ENCODE data around the gene HK2.
A peak's percentile ranks its signal among the peaks of the same experiment; 100 is the strongest.
"Not testable (repeated sequence)": the region's sequence is repeated elsewhere in the genome, so short reads cannot be mapped to it uniquely, and the experiment has no call there.

The HK2 gene

GRCh38 chr2:74846481-74846880 lies 12.6 kb downstream of the HK2 start:
- peaks cover 79% of the 10 kb centered on the region for H3K4me1 ChIP-seq (ENCODE audit: control insufficient read depth, insufficient read depth, low read length, poor library complexity, severe bottlenecking)
- H3K4me3 ChIP-seq (ENCODE audit: insufficient read depth, low read depth, low read length, poor library complexity, severe bottlenecking), result no peak overlapping the region
- no peak for DNase-seq
- no peaks in the 10 kb centered on the region for H3K27me3 ChIP-seq (replicated peaks; ENCODE audit: control insufficient read depth, insufficient read depth, low read length, poor library complexity, severe bottlenecking)
- H3K9me3 ChIP-seq (ENCODE audit: control insufficient read depth, low read length), result no peaks in the 10 kb centered on the region
- no peak overlapping the region for H3K27ac ChIP-seq (ENCODE audit: insufficient read depth, low read length, poor library complexity, severe bottlenecking)
- H3K36me3 ChIP-seq (ENCODE audit: control insufficient read depth, insufficient read depth, low read length), result no peaks in the 10 kb centered on the region

- H3K4me3 ChIP-seq (ENCODE audit: insufficient read depth, low read depth, low read length, poor library complexity, severe bottlenecking), result no peak overlapping the region
- DNase-seq, result no peak
- H3K4me1 ChIP-seq (ENCODE audit: control insufficient read depth, insufficient read depth, low read length, poor library complexity, severe bottlenecking), result peaks cover 72% of the 10 kb centered on the region
- H3K36me3 ChIP-seq (ENCODE audit: control insufficient read depth, insufficient read depth, low read length), result no peaks in the 10 kb centered on the region
- no peak overlapping the region for H3K27ac ChIP-seq (ENCODE audit: insufficient read depth, low read length, poor library complexity, severe bottlenecking)
- no peaks in the 10 kb centered on the region for H3K9me3 ChIP-seq (ENCODE audit: control insufficient read depth, low read length)
- no peaks in the 10 kb centered on the region for H3K27me3 ChIP-seq (replicated peaks; ENCODE audit: control insufficient read depth, insufficient read depth, low read length, poor library complexity, severe bottlenecking)
These were observed 13.3 kb downstream of the HK2 start for GRCh38 chr2:74847070-74847858.

GRCh38 chr2:74849228-74849892 lies 15.4 kb downstream of the HK2 start:
- Histone ChIP-seq H3K9me3 (ENCODE audit: control insufficient read depth, low read length) (no peaks in the 10 kb centered on the region), H3K27me3 (replicated peaks; ENCODE audit: control insufficient read depth, insufficient read depth, low read length, poor library complexity, severe bottlenecking) (no peaks in the 10 kb centered on the region), H3K4me1 (ENCODE audit: control insufficient read depth, insufficient read depth, low read length, poor library complexity, severe bottlenecking) (peaks cover 56% of the 10 kb centered on the region), H3K4me3 (ENCODE audit: insufficient read depth, low read depth, low read length, poor library complexity, severe bottlenecking) (peak overlapping the region; percentile 29), H3K36me3 (ENCODE audit: control insufficient read depth, insufficient read depth, low read length) (no peaks in the 10 kb centered on the region), H3K27ac (ENCODE audit: insufficient read depth, low read length, poor library complexity, severe bottlenecking) (peak overlapping the region; percentile 76)
- peak in 2 of 3 donors; percentile 25 to 33 for DNase-seq

GRCh38 chr2:74850496-74851190 lies 16.7 kb downstream of the HK2 start:
- Histone ChIP-seq H3K27me3 (replicated peaks; ENCODE audit: control insufficient read depth, insufficient read depth, low read length, poor library complexity, severe bottlenecking) (no peaks in the 10 kb centered on the region), H3K27ac (ENCODE audit: insufficient read depth, low read length, poor library complexity, severe bottlenecking) (peak overlapping the region; percentile 76), H3K9me3 (ENCODE audit: control insufficient read depth, low read length) (no peaks in the 10 kb centered on the region), H3K4me3 (ENCODE audit: insufficient read depth, low read depth, low read length, poor library complexity, severe bottlenecking) (no peak overlapping the region), H3K4me1 (ENCODE audit: control insufficient read depth, insufficient read depth, low read length, poor library complexity, severe bottlenecking) (peaks cover 43% of the 10 kb centered on the region), H3K36me3 (ENCODE audit: control insufficient read depth, insufficient read depth, low read length) (no peaks in the 10 kb centered on the region)
- no peak for DNase-seq

- Histone ChIP-seq H3K4me3 (ENCODE audit: insufficient read depth, low read depth, low read length, poor library complexity, severe bottlenecking) (no peak overlapping the region), H3K27me3 (replicated peaks; ENCODE audit: control insufficient read depth, insufficient read depth, low read length, poor library complexity, severe bottlenecking) (no peaks in the 10 kb centered on the region), H3K9me3 (ENCODE audit: control insufficient read depth, low read length) (no peaks in the 10 kb centered on the region), H3K4me1 (ENCODE audit: control insufficient read depth, insufficient read depth, low read length, poor library complexity, severe bottlenecking) (peaks cover 38% of the 10 kb centered on the region), H3K36me3 (ENCODE audit: control insufficient read depth, insufficient read depth, low read length) (no peaks in the 10 kb centered on the region), H3K27ac (ENCODE audit: insufficient read depth, low read length, poor library complexity, severe bottlenecking) (no peak overlapping the region)
- no peak for DNase-seq
These were observed 17.3 kb downstream of the HK2 start for GRCh38 chr2:74851191-74851566.

- not testable (repeated sequence) for H3K27ac ChIP-seq (ENCODE audit: insufficient read depth, low read length, poor library complexity, severe bottlenecking); H3K27me3 ChIP-seq (replicated peaks; ENCODE audit: control insufficient read depth, insufficient read depth, low read length, poor library complexity, severe bottlenecking); H3K4me3 ChIP-seq (ENCODE audit: insufficient read depth, low read depth, low read length, poor library complexity, severe bottlenecking); H3K9me3 ChIP-seq (ENCODE audit: control insufficient read depth, low read length); H3K36me3 ChIP-seq (ENCODE audit: control insufficient read depth, insufficient read depth, low read length); DNase-seq
- peaks cover 27% of the 10 kb centered on the region for H3K4me1 ChIP-seq (ENCODE audit: control insufficient read depth, insufficient read depth, low read length, poor library complexity, severe bottlenecking)
These were observed 19.4 kb downstream of the HK2 start for GRCh38 chr2:74853360-74853759.

- H3K27ac ChIP-seq (ENCODE audit: insufficient read depth, low read length, poor library complexity, severe bottlenecking), result no peak overlapping the region
- H3K4me3 ChIP-seq (ENCODE audit: insufficient read depth, low read depth, low read length, poor library complexity, severe bottlenecking), result no peak overlapping the region
- no peaks in the 10 kb centered on the region for H3K9me3 ChIP-seq (ENCODE audit: control insufficient read depth, low read length)
- no peak for DNase-seq
- H3K36me3 ChIP-seq (ENCODE audit: control insufficient read depth, insufficient read depth, low read length), result no peaks in the 10 kb centered on the region
- H3K27me3 ChIP-seq (replicated peaks; ENCODE audit: control insufficient read depth, insufficient read depth, low read length, poor library complexity, severe bottlenecking), result no peaks in the 10 kb centered on the region
- H3K4me1 ChIP-seq (ENCODE audit: control insufficient read depth, insufficient read depth, low read length, poor library complexity, severe bottlenecking), result peaks cover 17% of the 10 kb centered on the region
These were observed 20.5 kb downstream of the HK2 start for GRCh38 chr2:74854401-74854800.

- not testable (repeated sequence) for H3K36me3 ChIP-seq (ENCODE audit: control insufficient read depth, insufficient read depth, low read length); H3K27ac ChIP-seq (ENCODE audit: insufficient read depth, low read length, poor library complexity, severe bottlenecking); H3K27me3 ChIP-seq (replicated peaks; ENCODE audit: control insufficient read depth, insufficient read depth, low read length, poor library complexity, severe bottlenecking); DNase-seq; H3K9me3 ChIP-seq (ENCODE audit: control insufficient read depth, low read length); H3K4me1 ChIP-seq (ENCODE audit: control insufficient read depth, insufficient read depth, low read length, poor library complexity, severe bottlenecking); H3K4me3 ChIP-seq (ENCODE audit: insufficient read depth, low read depth, low read length, poor library complexity, severe bottlenecking)
These were observed 21.3 kb downstream of the HK2 start for GRCh38 chr2:74855114-74855707.

GRCh38 chr2:74856004-74856578 lies 22.2 kb downstream of the HK2 start:
- Histone ChIP-seq H3K9me3 (ENCODE audit: control insufficient read depth, low read length) (no peaks in the 10 kb centered on the region), H3K4me3 (ENCODE audit: insufficient read depth, low read depth, low read length, poor library complexity, severe bottlenecking) (no peak overlapping the region), H3K27ac (ENCODE audit: insufficient read depth, low read length, poor library complexity, severe bottlenecking) (no peak overlapping the region), H3K36me3 (ENCODE audit: control insufficient read depth, insufficient read depth, low read length) (no peaks in the 10 kb centered on the region), H3K27me3 (replicated peaks; ENCODE audit: control insufficient read depth, insufficient read depth, low read length, poor library complexity, severe bottlenecking) (no peaks in the 10 kb centered on the region), H3K4me1 (ENCODE audit: control insufficient read depth, insufficient read depth, low read length, poor library complexity, severe bottlenecking) (peaks cover under 1% of the 10 kb centered on the region)
- no peak for DNase-seq

All from effector memory CD4-positive, alpha-beta T cell (primary cell).